Measurements from ENCODE around the gene GAS6. TPM values are rescaled to one million over a fixed set of nuclear protein-coding genes. Genes with fewer than 3 reads are reported as not detected.

Gene GAS6
- total and polyA plus RNA-seq, 9 of the 15 experiments (the other 6 are each of a cell fraction or from before 2014, with no cell fraction given), result 0.14 to 9.7 (median 4.7) TPM; not detected in 1

DNA sequence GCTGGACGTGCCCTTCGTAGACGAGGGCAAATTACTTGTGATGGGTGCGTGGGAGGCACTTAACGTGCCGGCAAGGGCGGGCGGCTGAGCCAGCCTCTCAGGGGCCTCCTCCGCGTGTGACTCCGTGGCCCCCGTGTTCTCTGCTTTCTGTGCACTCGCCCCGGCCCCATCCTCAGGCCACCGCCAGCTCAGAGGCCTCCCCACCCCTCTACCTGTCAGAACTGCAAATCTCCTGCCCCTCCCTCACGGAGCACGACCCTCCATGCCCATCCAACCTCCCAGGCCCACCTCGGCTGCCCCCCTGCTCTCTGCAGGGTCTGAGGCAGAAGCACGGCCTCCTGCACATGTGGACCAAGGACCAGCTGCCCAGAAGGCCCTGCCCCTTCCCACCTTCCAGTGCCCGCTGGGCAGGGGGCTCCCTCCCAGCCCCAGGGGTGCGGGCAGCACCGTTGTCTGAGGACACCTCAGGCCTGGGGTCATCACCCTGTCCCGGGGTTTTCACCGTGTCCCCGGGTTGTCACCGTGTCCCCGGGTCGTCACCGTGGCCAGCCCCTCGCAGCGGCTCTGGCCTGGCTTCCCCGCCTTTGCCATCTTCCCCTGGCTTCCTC lies 60.4 kb downstream of the GAS6 start:
- Histone ChIP-seq H3K9me1 (ENCODE audit: control insufficient read depth, insufficient read depth, low read length) (no peaks in the 10 kb centered on the region), H3K27me3 (ENCODE audit: control insufficient read depth in 2 of 2, insufficient read depth in 2 of 2, low read length in 2 of 2) (peaks cover 8 to 61% of the 10 kb centered on the region in 2 experiments; a peak in 4 of 5 replicates), H3K9ac (ENCODE audit: insufficient read depth in 1 of 2, low read depth in 2 of 2, low read length in 2 of 2) (no peak overlapping the region; a peak in 1 of 4 replicates), H3K4me2 (ENCODE audit: insufficient read depth, low read length) (no peak overlapping the region), H4K20me1 (replicated peaks; ENCODE audit: control insufficient read depth, insufficient read depth, low read length) (no peaks in the 10 kb centered on the region), H3K36me3 (ENCODE audit: control insufficient read depth, insufficient read depth, low read length) (no peaks in the 10 kb centered on the region), H3K27ac (ENCODE audit: extremely low read depth, low read depth, low read length) (no peak overlapping the region), H3K4me3 (no peak overlapping the region), H3K4me1 (replicated peaks in 1 of 2; ENCODE audit: control insufficient read depth in 2 of 2, insufficient read depth in 2 of 2, low read length in 2 of 2) (peaks cover 0 to 29% of the 10 kb centered on the region in 2 experiments; a peak in 2 of 5 replicates), H3K9me3 (replicated peaks; ENCODE audit: control insufficient read depth, insufficient read depth, low read depth, low read length) (no peaks in the 10 kb centered on the region; the same call in 1 of the 2 replicates), H2AFZ (ENCODE audit: low read depth, low read length) (no peak overlapping the region), H3K79me2 (ENCODE audit: control insufficient read depth, insufficient read depth, low read length) (no peaks in the 10 kb centered on the region)
- FAIRE-seq (no peak), ATAC-seq (no peak), DNase-seq (ENCODE audit: extremely low read depth in 1 of 4, low spot score in 3 of 4) (no peak)
- intact Hi-C loops (cut with micrococcal nuclease), result no loop called here
- POLR2A ChIA-PET, result interaction anchor here (0.6 kb wide), 1 partner anchor 301 kb away, joined by 3 read pairs; no protein-coding TSS in a partner anchor
- BruUV-seq (replicated peaks), result no TSS peak
- in situ Hi-C loops (cut with MboI), result loop anchor here (5.0 kb wide), 1 partner anchor 146 kb away; the partner anchor contains the start of gene ATP4B
- CTCF ChIA-PET (ENCODE audit: low intra/inter-chr PET ratio), result no interaction called here
- 3% methylated on average over 8 of the region's 32 CpGs for WGBS (ENCODE audit: insufficient coverage, low coverage, missing lambda C conversion rate)
- TF ChIP-seq ZNF75A (CRISPR knock-in tag; IDR thresholded peaks at IDR 0.05) (no peak), POU5F1 (IDR thresholded peaks at IDR 0.05; ENCODE audit: borderline replicate concordance, low read depth, low read length, partially characterized antibody) (no peak), NFIC (IDR thresholded peaks at IDR 0.05) (no peak), CAMTA2 (CRISPR knock-in tag; conservative IDR thresholded peaks at IDR 0.05) (no peak), POLR2A (conservative IDR thresholded peaks at IDR 0.05) (no peak)
- TF ChIP-seq, protein P1, sequence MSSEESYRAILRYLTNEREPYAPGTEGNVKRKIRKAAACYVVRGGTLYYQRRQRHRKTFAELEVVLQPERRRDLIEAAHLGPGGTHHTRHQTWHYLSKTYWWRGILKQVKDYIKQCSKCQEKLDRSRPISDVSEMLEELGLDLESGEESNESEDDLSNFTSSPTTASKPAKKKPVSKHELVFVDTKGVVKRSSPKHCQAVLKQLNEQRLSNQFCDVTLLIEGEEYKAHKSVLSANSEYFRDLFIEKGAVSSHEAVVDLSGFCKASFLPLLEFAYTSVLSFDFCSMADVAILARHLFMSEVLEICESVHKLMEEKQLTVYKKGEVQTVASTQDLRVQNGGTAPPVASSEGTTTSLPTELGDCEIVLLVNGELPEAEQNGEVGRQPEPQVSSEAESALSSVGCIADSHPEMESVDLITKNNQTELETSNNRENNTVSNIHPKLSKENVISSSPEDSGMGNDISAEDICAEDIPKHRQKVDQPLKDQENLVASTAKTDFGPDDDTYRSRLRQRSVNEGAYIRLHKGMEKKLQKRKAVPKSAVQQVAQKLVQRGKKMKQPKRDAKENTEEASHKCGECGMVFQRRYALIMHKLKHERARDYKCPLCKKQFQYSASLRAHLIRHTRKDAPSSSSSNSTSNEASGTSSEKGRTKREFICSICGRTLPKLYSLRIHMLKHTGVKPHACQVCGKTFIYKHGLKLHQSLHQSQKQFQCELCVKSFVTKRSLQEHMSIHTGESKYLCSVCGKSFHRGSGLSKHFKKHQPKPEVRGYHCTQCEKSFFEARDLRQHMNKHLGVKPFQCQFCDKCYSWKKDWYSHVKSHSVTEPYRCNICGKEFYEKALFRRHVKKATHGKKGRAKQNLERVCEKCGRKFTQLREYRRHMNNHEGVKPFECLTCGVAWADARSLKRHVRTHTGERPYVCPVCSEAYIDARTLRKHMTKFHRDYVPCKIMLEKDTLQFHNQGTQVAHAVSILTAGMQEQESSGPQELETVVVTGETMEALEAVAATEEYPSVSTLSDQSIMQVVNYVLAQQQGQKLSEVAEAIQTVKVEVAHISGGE (CRISPR knock-in tag; IDR thresholded peaks at IDR 0.05), result no peak
- TF ChIP-seq, protein P2, sequence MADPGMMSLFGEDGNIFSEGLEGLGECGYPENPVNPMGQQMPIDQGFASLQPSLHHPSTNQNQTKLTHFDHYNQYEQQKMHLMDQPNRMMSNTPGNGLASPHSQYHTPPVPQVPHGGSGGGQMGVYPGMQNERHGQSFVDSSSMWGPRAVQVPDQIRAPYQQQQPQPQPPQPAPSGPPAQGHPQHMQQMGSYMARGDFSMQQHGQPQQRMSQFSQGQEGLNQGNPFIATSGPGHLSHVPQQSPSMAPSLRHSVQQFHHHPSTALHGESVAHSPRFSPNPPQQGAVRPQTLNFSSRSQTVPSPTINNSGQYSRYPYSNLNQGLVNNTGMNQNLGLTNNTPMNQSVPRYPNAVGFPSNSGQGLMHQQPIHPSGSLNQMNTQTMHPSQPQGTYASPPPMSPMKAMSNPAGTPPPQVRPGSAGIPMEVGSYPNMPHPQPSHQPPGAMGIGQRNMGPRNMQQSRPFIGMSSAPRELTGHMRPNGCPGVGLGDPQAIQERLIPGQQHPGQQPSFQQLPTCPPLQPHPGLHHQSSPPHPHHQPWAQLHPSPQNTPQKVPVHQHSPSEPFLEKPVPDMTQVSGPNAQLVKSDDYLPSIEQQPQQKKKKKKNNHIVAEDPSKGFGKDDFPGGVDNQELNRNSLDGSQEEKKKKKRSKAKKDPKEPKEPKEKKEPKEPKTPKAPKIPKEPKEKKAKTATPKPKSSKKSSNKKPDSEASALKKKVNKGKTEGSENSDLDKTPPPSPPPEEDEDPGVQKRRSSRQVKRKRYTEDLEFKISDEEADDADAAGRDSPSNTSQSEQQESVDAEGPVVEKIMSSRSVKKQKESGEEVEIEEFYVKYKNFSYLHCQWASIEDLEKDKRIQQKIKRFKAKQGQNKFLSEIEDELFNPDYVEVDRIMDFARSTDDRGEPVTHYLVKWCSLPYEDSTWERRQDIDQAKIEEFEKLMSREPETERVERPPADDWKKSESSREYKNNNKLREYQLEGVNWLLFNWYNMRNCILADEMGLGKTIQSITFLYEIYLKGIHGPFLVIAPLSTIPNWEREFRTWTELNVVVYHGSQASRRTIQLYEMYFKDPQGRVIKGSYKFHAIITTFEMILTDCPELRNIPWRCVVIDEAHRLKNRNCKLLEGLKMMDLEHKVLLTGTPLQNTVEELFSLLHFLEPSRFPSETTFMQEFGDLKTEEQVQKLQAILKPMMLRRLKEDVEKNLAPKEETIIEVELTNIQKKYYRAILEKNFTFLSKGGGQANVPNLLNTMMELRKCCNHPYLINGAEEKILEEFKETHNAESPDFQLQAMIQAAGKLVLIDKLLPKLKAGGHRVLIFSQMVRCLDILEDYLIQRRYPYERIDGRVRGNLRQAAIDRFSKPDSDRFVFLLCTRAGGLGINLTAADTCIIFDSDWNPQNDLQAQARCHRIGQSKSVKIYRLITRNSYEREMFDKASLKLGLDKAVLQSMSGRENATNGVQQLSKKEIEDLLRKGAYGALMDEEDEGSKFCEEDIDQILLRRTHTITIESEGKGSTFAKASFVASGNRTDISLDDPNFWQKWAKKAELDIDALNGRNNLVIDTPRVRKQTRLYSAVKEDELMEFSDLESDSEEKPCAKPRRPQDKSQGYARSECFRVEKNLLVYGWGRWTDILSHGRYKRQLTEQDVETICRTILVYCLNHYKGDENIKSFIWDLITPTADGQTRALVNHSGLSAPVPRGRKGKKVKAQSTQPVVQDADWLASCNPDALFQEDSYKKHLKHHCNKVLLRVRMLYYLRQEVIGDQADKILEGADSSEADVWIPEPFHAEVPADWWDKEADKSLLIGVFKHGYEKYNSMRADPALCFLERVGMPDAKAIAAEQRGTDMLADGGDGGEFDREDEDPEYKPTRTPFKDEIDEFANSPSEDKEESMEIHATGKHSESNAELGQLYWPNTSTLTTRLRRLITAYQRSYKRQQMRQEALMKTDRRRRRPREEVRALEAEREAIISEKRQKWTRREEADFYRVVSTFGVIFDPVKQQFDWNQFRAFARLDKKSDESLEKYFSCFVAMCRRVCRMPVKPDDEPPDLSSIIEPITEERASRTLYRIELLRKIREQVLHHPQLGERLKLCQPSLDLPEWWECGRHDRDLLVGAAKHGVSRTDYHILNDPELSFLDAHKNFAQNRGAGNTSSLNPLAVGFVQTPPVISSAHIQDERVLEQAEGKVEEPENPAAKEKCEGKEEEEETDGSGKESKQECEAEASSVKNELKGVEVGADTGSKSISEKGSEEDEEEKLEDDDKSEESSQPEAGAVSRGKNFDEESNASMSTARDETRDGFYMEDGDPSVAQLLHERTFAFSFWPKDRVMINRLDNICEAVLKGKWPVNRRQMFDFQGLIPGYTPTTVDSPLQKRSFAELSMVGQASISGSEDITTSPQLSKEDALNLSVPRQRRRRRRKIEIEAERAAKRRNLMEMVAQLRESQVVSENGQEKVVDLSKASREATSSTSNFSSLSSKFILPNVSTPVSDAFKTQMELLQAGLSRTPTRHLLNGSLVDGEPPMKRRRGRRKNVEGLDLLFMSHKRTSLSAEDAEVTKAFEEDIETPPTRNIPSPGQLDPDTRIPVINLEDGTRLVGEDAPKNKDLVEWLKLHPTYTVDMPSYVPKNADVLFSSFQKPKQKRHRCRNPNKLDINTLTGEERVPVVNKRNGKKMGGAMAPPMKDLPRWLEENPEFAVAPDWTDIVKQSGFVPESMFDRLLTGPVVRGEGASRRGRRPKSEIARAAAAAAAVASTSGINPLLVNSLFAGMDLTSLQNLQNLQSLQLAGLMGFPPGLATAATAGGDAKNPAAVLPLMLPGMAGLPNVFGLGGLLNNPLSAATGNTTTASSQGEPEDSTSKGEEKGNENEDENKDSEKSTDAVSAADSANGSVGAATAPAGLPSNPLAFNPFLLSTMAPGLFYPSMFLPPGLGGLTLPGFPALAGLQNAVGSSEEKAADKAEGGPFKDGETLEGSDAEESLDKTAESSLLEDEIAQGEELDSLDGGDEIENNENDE (IDR thresholded peaks at IDR 0.05; ENCODE audit: low read depth, low read length), result no peak

All from K562 (cell line).